H9 (cell line): ENCODE results near the gene SEMA5A. TPM values are rescaled to one million over a fixed set of nuclear protein-coding genes. Genes with fewer than 3 reads are reported as not detected.

ENCODE experiments used
- DNase-seq: peaks from one replicate; pipeline ENCODE4 v3.0.0-alpha.2; 2017
- H2AFZ ChIP-seq: one replicate; pipeline ENCODE4 v1.6.1; 2013; ENCODE audit warnings: mild to moderate bottlenecking, low read length, control low read depth, moderate library complexity
- H2AK5ac ChIP-seq: 2 replicates; pipeline ENCODE4 v1.6.1; 2013; ENCODE audit warnings: low read length, control low read depth, mixed read lengths; ENCODE audit not compliant: insufficient read length
- H2BK120ac ChIP-seq: one replicate; pipeline ENCODE4 v1.6.1; 2013; ENCODE audit warnings: low read depth, mild to moderate bottlenecking, low read length, control low read depth, inconsistent platforms; ENCODE audit not compliant: poor library complexity, severe bottlenecking
- H2BK12ac ChIP-seq: 2 replicates; pipeline ENCODE4 v1.6.1; 2013; ENCODE audit warnings: low read length, control low read depth, mixed read lengths, low read depth; ENCODE audit not compliant: insufficient read length
- H2BK15ac ChIP-seq: 2 replicates; pipeline ENCODE4 v1.6.1; 2013; ENCODE audit warnings: low read depth, low read length, control low read depth
- H2BK20ac ChIP-seq: one replicate; pipeline ENCODE4 v1.6.1; 2013; ENCODE audit warnings: low read depth, mild to moderate bottlenecking, low read length, control low read depth, inconsistent platforms; ENCODE audit not compliant: poor library complexity, severe bottlenecking
- H2BK5ac ChIP-seq: 2 replicates; pipeline ENCODE4 v1.6.1; 2013; ENCODE audit warnings: low read length, control low read depth, mixed read lengths; ENCODE audit not compliant: insufficient read length
- H3K14ac ChIP-seq: 2 replicates; pipeline ENCODE4 v1.6.1; 2013; ENCODE audit warnings: low read length, control low read depth; ENCODE audit not compliant: insufficient read depth
- H3K18ac ChIP-seq: 2 replicates; pipeline ENCODE4 v1.6.1; 2013; ENCODE audit warnings: low read depth, mild to moderate bottlenecking, mixed read lengths, low read length, control low read depth; ENCODE audit not compliant: insufficient read length
- H3K23ac ChIP-seq: 2 replicates; pipeline ENCODE4 v1.6.1; 2013; ENCODE audit warnings: low read length, control low read depth, mixed read lengths, low read depth; ENCODE audit not compliant: insufficient read length
- H3K23me2 ChIP-seq: 2 replicates; pipeline ENCODE4 v1.6.1; 2013; ENCODE audit warnings: low read depth, mild to moderate bottlenecking, mixed read lengths, low read length, control low read depth; ENCODE audit not compliant: insufficient read length, poor library complexity, severe bottlenecking
- H3K27ac ChIP-seq: 2 replicates; pipeline ENCODE4 v1.5.1; 2013; ENCODE audit warnings: low read length, control low read depth, mixed read lengths, low read depth; ENCODE audit not compliant: insufficient read length
- H3K27me3 ChIP-seq: 2 replicates; pipeline ENCODE4 v1.6.1; 2013; ENCODE audit warnings: low read length, control low read depth, inconsistent platforms; ENCODE audit not compliant: insufficient read depth
- H3K4ac ChIP-seq: 2 replicates; pipeline ENCODE4 v1.6.1; 2013; ENCODE audit warnings: low read depth, mild to moderate bottlenecking, control low read depth, inconsistent platforms, low read length, moderate library complexity
- H3K4me1 ChIP-seq: 2 replicates; pipeline ENCODE4 v1.6.1; 2013; ENCODE audit warnings: low read length, control low read depth, inconsistent platforms; ENCODE audit not compliant: insufficient read depth
- H3K4me2 ChIP-seq: 2 replicates; pipeline ENCODE4 v1.6.1; 2013; ENCODE audit warnings: low read length, control low read depth, mixed read lengths; ENCODE audit not compliant: insufficient read length, insufficient read depth
- H3K56ac ChIP-seq: 2 replicates; pipeline ENCODE4 v1.6.1; 2013; ENCODE audit warnings: low read depth, mild to moderate bottlenecking, mixed read lengths, low read length, control low read depth; ENCODE audit not compliant: insufficient read length
- H3K79me1 ChIP-seq: 2 replicates; pipeline ENCODE4 v1.6.1; 2013; ENCODE audit warnings: low read depth, mild to moderate bottlenecking, moderate library complexity, low read length, control low read depth, inconsistent platforms; ENCODE audit not compliant: insufficient read depth, poor library complexity, severe bottlenecking
- H3K79me2 ChIP-seq: 2 replicates; pipeline ENCODE4 v1.6.1; 2013; ENCODE audit warnings: low read length, control low read depth, inconsistent platforms; ENCODE audit not compliant: insufficient read depth
- H3K9ac ChIP-seq: 2 replicates; pipeline ENCODE4 v1.6.1; 2013; ENCODE audit warnings: low read length, control low read depth, mixed read lengths; ENCODE audit not compliant: insufficient read length; ENCODE audit errors: extremely low read depth
- H3K9me3 ChIP-seq: one replicate; pipeline ENCODE4 v1.6.1; 2013; ENCODE audit warnings: low read depth, low read length, inconsistent platforms; ENCODE audit not compliant: control insufficient read depth
- H3T11ph ChIP-seq: one replicate; pipeline ENCODE4 v1.6.1; 2013; ENCODE audit warnings: mild to moderate bottlenecking, low read length, control low read depth, inconsistent platforms
- H4K20me1 ChIP-seq: one replicate; pipeline ENCODE4 v1.6.1; 2013; ENCODE audit not compliant: control insufficient read depth, insufficient read length, insufficient read depth
- H4K5ac ChIP-seq: 2 replicates; pipeline ENCODE4 v1.6.1; 2013; ENCODE audit warnings: low read depth, mild to moderate bottlenecking, mixed read lengths, low read length, control low read depth; ENCODE audit not compliant: insufficient read length
- H4K8ac ChIP-seq: replicated peaks from 2 replicates; pipeline ENCODE4 v1.6.1; 2013; ENCODE audit warnings: low read length, control low read depth, mixed read lengths, low read depth; ENCODE audit not compliant: insufficient read length
- H4K91ac ChIP-seq: 2 replicates; pipeline ENCODE4 v1.6.1; 2013; ENCODE audit warnings: low read depth, mild to moderate bottlenecking, moderate library complexity, mixed read lengths, low read length, control low read depth; ENCODE audit not compliant: insufficient read length
- H3K27ac Mint-ChIP-seq, 3 experiments: 2 replicates in 2 of 3; 3 replicates in 1 of 3; pipeline ENCODE4 v1.8.0; 2020 to 2021; ENCODE audit warnings: mixed read lengths in 3 of 3, mild to moderate bottlenecking in 1 of 3, moderate library complexity in 1 of 3
- H3K27me3 Mint-ChIP-seq: 2 replicates; pipeline ENCODE4 v1.8.0; 2021; ENCODE audit warnings: low read depth, mild to moderate bottlenecking, moderate library complexity, mixed read lengths
- H3K36me3 Mint-ChIP-seq, 3 experiments: 2 replicates in 2 of 3; 3 replicates in 1 of 3; pipeline ENCODE4 v1.8.0; 2020 to 2021; ENCODE audit warnings: low read depth in 3 of 3, mixed read lengths in 3 of 3; ENCODE audit not compliant: insufficient read depth in 1 of 3
- H3K4me1 Mint-ChIP-seq, 2 experiments: 2 replicates each; pipeline ENCODE4 v1.8.0; 2020; ENCODE audit warnings: mixed read lengths in 2 of 2
- H3K4me3 Mint-ChIP-seq, 2 experiments: 2 replicates in 1 of 2; 3 replicates in 1 of 2; pipeline ENCODE4 v1.8.0; 2020 to 2021; ENCODE audit warnings: mild to moderate bottlenecking in 2 of 2, mixed read lengths in 2 of 2, moderate library complexity in 1 of 2
- H3K9me3 Mint-ChIP-seq, 2 experiments: 2 replicates in 1 of 2; 3 replicates in 1 of 2; pipeline ENCODE4 v1.8.0; 2020; ENCODE audit warnings: mild to moderate bottlenecking in 2 of 2, mixed read lengths in 2 of 2, moderate library complexity in 1 of 2
- CTCF ChIP-seq: fragments of 200-600 bp; sonication (generic); conservative IDR thresholded peaks from 3 replicates; pipeline ENCODE4 v1.8.0; 2021; ENCODE audit warnings: antibody characterized with exemption, mild to moderate bottlenecking
- WGBS: extraction: QIAGEN DNeasy Blood & Tissue Kit; methylation state at CpG from one replicate; pipeline ENCODE4 v1.1.7; 2013; ENCODE audit warnings: missing lambda C conversion rate, low lambda C conversion rate, mixed read lengths; ENCODE audit not compliant: insufficient read length; ENCODE audit errors: extremely low coverage; 5-methylcytosine and 5-hydroxymethylcytosine counted together
- total RNA-seq: library from RNA; stranded (reverse); gene quantifications from 2 replicates; pipeline ENCODE4 v1.2.1, GENCODE V29; 2021

The SEMA5A gene
- total RNA-seq, 1 experiment from 2014 or later: 4.3 TPM

GRCh38 chr5:9194509-9194908 is 351.4 kb downstream of the SEMA5A start:
- no peak overlapping the region for H3K14ac ChIP-seq
- H2BK15ac ChIP-seq: no peak overlapping the region
- no peak overlapping the region for H2AK5ac ChIP-seq
- DNase-seq: no peak
- Mint-ChIP-seq H3K27me3 (no peaks in the 10 kb centered on the region; the same call in 1 of the 2 replicates), H3K9me3 (no peaks in the 10 kb centered on the region), H3K36me3 (peaks cover 0 to 4% (median 1%) of the 10 kb centered on the region in 3 experiments; a peak in 1 of 7 replicates), H3K27ac (no peak overlapping the region), H3K4me1 (peaks cover 6 to 15% of the 10 kb centered on the region in 2 experiments), H3K4me3 (no peak overlapping the region)
- WGBS: no CpG with 5 or more reads among the region's 3 CpGs
- no peak overlapping the region for H2BK12ac ChIP-seq
- H3K79me2 ChIP-seq: no peaks in the 10 kb centered on the region
- H3K18ac ChIP-seq: no peak overlapping the region
- H4K20me1 ChIP-seq: no peaks in the 10 kb centered on the region
- H4K5ac ChIP-seq: no peak overlapping the region
- no peak overlapping the region for H4K91ac ChIP-seq
- H3K4me1 ChIP-seq: no peaks in the 10 kb centered on the region
- no peaks in the 10 kb centered on the region for H3K27me3 ChIP-seq
- H3K56ac ChIP-seq: no peak overlapping the region
- H2BK20ac ChIP-seq: no peak overlapping the region
- no peak overlapping the region for H3K9ac ChIP-seq
- H4K8ac ChIP-seq: no peak overlapping the region
- no peak overlapping the region for H3K27ac ChIP-seq
- H3K9me3 ChIP-seq: no peaks in the 10 kb centered on the region
- H3K23ac ChIP-seq: no peak overlapping the region
- no peak overlapping the region for H2BK5ac ChIP-seq
- H2BK120ac ChIP-seq: no peak overlapping the region
- no peak overlapping the region for H2AFZ ChIP-seq
- no peak for TF ChIP-seq CTCF
- no peak overlapping the region for H3K4ac ChIP-seq
- no peak overlapping the region for H3K4me2 ChIP-seq
- H3K23me2 ChIP-seq: no peaks in the 10 kb centered on the region
- H3T11ph ChIP-seq: no peak overlapping the region
- no peaks in the 10 kb centered on the region for H3K79me1 ChIP-seq
